Measurements from ENCODE around the gene PLPPR3.
"Not testable (repeated sequence)": the region's sequence is repeated elsewhere in the genome, so short reads cannot be mapped to it uniquely, and the experiment has no call there.

The PLPPR3 gene

DNA sequence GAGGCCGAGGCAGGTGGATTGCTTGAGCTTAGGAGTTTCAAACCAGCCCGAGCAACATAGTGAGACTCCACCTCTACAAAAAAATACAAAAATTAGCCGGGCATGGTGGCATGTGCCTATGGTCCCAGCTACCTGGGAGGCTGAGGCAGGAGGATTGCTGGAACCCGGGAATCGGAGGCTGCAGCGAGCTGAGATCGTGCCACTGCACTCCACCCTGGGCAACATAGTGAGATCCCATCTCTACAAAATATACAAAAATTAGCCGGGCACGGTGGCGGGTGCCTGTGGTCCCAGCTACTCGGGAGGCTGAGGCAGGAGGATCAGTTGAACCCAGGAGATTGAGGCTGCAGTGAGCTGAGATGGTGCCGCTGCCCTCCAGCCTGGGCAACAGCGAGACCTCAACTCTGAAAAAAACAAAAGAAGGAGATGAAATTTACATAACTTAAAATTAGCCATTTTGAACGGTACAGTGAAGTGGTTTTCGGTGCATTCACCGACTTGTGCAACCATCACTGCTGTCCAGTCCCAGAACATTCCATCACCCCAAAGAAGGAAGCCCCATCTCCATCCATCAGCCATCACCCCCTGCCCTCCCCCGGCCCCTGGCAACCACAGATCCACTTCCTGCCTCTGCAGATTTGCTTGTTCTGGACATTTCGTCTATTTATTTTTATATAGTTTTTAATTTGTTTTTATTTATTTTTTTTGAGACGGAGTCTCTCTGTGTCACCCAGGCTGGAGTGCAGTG lies 4.3 kb upstream of the PLPPR3 start:
- DNase-seq = no peak

DNA sequence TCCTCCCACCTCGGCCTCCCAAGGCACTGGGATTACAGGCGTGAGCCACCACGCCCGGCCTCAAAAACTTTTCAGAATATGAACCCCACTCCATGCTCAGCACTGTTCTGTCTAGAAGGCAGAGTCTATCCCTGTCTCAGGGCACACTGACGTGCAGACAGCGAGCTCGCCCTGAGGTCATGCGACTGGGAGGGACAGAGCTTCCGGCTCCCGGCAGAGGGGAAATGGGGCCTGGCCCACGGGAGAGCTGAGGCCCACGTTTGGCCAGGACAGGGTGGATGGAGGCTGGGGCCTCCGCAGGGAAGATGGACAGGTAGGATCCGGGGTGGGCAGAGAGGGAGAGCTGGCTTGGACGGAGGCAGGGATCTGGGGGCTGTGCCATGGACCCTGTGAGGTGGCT lies 3.1 kb upstream of the PLPPR3 start:
- DNase-seq = no peak

- no peak for DNase-seq
These were observed 1.9 kb upstream of the PLPPR3 start for GRCh38 chr19:823565-824121.

DNA sequence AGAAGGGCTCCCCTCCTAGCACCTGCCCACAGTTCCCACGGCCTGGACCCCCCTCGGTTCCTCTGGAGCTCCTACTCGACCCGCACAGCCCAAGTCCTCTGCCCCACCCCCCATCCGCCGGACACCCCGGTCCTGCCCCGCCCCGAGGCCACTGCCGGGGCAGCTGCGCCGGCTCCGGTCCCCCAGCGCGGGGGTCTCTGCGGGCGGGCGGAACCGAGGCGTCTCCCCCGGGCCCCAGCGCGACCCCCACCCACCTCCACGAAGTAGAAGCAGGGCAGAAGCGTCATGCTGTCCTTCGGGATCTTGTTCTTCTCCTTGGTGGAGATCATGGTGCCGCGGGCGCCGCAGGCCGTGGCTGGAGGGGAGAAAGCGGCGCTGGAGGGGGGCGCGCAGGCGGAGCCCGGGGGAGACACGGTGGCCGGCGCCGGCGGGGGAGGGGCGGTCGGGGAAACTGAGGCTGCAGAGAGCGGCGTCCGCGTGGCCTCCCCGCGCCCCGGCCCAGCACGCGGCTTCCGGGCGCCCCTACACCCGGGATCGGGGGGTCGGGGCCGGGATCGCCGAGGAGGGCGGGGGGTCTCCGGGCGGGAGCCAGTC lies 427 bp downstream of the PLPPR3 start:
- DNase-seq = no peak

GRCh38 chr19:820212-820611 lies 1.5 kb downstream of the PLPPR3 start:
- DNase-seq = not testable (repeated sequence)

- no peak for DNase-seq
These were observed 5.3 kb downstream of the PLPPR3 start for GRCh38 chr19:816500-816857.

DNA sequence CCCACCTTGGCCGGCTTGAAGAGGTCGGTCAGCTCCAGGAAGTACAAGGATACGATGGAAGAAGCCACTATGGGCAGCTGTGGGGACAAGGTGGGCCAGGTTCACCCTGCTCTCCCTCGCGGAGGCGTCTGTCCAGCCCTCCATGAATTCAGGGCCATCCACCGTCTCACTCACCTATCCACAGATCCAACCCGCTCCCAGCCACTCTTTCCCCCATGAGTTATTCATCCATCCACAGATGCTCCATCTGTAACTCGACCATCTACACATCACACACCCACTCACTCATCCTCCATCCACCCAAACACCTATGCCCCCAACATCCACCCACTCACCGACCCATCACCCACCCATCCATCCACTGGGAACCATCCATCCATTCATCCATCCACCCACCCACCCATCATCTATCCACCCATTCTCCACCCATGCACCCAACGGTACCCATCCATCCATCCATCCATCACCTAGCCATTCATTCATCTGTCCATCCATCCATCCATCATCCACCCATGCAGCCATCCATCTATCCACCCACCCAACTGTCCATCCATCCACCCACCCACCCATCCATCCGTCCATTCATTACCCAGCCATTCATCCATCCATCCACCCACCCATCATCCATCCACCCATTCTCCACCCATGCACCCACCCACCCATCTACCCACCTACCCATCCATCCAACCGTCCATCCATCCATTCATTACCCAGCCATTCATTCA lies 5.8 kb downstream of the PLPPR3 start:
- no peak for DNase-seq

DNA sequence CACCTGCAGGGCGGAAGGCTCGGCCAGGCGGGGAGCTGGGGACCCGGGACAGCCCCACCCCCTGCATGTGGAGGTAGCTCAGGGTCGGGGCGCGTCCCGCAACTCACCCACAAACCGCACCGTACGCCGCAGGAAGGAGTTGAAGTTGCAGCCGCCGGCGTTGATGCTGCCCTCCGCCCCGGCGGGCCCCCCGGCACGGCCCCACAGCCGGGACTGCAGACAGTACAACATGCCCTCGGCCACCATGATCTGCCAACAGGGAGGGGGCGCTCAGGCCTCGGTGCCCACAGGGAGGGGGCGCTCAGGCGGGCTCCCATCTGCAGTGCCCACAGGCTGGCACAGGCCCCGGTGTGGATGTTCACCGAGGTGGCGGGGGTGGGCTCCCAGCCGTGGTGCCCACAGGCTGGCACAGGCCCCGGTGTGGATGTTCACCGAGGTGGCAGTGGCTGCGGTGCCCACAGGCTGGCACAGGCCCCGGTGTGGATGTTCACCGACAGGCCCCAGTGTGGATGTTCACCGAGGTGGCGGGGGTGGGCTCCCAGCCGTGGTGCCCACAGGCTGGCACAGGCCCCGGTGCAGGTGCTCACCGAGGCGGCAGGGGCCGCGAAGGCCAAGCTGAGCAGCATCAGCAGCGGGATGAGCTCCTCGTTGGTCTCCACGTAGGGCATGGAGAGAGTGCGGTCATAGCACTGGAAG lies 6.5 kb downstream of the PLPPR3 start:
- DNase-seq = no peak

DNA sequence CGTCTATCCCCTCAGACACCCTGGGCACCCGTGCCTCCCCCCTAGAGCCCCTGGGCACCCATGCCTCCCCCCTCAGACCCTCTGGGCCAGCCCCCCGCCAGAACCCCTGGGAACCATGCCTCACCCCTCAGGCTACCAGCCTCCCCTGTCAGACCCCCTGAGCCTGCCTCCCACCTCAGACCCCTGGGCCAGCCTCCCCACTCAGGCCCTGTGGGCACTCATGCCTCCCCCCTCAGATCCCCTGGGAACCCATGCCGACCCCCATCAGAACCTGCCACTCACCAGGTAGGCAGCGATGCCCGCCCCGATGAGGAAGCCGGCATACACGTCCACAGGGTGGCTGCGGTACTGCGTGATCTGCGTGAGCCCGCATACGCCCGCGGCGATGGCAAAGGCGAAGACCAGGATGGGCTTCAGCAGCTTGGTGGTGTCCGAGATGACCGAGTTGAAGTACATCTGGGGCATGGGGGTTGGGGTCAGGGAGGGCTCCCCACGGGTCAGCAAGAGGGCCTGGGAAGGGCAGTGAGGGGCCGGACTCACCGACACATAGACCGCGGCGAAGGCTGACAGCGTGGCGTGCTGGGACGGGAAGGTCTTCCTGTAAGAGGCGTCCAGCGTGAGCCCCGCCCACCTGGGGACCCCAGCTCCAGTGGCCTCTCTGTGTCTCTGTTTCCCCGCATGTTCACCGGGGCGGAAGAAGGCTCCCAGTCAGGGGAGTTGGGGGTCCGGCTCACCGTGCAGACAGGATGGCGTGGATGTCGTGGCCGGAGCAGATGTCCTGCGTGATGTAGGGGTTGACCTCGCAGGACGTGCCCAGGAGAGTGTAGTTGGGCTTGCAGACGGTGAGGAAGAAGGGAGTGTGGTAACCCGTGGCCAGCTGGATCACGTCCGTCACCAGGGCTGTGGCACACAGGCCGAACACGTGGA lies 7.3 kb downstream of the PLPPR3 start:
- DNase-seq = no peak

DNA sequence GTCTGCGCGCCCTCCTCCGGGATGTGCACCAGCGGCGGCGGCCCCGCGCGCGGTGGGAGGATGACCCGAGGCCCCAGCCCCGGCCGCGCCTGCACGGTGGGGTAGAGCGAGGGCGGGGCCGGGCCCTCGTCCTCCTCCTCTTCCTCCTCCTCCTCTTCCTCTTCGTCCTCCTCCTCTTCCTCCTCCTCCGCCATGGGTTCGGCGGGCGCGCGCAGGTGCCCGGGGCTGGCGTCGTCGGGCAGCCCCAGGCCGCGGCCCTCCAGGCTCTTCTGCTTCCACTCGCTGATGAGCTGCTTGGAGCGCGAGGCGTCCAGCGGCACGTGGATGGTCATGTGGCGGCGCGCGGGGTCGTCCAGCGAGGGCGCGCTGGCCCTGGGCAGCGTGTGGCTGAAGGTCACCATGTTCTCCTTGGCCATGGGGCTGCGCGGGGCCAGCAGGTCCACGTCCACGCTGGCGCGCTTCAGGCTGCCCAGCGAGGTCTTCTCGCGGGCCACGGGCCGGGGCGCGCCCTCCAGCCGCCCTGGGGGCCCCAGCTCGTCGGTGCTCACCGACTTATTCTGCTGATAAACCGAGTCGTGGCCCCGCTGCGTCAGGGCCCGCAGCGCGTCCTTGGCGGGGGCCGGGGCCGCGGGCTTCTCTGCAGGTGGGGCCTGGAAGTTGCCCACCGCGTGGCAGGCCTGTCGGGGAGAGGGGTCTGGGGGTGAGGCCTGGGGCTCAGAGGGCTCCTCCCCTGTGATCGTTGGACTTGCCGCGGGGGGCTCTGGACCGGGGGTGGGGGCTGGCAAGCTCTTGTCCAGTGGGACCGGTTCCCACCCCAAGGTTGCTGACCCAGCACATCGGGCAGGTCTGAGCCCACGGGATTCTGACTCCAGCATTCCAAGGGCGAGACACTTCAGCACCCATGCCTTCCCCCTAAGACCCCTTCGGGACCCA lies 8.3 kb downstream of the PLPPR3 start:
- DNase-seq = no peak

GRCh38 chr19:812747-813218 lies 9.0 kb downstream of the PLPPR3 start:
- no peak for DNase-seq

DNA sequence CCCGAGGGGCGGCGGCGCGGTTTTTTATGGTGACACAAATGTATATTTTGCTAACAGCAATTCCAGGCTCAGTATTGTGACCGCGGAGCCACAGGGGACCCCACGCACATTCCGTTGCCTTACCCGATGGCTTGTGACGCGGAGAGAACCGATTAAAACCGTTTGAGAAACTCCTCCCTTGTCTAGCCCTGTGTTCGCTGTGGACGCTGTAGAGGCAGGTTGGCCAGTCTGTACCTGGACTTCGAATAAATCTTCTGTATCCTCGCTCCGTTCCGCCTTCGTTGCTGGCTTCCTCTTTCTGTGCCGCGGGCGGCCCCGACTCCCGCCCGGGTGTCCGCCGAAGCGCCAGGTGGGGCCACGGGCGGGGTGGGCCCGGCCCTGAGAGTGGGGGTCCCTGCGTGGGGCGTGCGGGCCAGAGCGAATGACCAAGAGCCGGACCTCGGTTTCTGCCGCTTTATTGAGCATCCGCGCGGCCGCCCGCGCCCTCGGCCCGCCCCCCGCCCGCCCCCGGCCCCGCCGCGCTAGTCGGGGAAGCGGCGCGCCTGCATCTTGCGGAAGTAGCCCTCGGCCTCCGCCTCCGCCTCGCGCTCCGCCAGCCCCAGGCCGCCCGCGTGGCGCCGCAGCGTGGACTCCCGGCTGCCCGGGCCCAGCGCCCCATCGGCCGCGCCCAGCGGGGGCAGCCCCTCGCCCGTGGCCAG lies 9.6 kb downstream of the PLPPR3 start:
- DNase-seq = no peak

DNA sequence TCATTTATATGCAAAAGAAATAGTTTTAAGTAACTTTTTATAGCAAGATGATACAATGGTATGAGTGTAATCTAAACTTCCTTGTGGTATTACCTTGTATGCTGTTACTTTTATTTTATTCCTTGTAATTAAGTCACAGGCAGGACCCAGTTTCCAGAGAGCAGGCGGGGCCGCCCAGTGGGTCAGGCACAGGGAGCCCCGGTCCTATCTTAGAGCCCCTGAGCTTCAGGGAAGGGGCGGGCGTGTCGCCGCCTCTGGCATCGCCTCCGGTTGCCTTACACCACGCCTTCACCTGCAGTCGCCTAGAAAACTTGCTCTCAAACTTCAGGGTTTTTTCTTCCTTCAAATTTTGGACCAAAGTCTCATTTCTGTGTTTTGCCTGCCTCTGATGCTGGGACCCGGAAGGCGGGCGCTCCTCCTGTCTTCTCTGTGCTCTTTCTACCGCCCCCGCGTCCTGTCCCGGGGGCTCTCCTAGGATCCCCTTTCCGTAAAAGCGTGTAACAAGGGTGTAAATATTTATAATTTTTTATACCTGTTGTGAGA lies 10.2 kb downstream of the PLPPR3 start:
- DNase-seq = no peak

- DNase-seq = no peak
These were observed 10.8 kb downstream of the PLPPR3 start for GRCh38 chr19:810883-811489.

- DNase-seq = no peak
These were observed 11.5 kb downstream of the PLPPR3 start for GRCh38 chr19:810077-810855.

DNA sequence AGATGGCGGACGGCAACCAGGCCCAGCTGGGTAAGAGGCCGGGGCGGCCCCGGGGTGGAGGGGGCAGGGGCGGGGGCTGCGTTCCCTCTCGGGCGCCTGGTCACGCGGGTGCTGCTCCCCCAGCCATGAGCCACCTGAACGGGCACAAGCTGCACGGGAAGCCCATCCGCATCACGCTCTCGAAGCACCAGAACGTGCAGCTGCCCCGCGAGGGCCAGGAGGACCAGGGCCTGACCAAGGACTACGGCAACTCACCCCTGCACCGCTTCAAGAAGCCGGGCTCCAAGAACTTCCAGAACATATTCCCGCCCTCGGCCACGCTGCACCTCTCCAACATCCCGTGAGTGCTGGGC lies 13.4 kb downstream of the PLPPR3 start:
- DNase-seq = no peak

GRCh38 chr19:807627-808422 lies 13.9 kb downstream of the PLPPR3 start:
- no peak for DNase-seq

Data from SW 1271 (cell line).